Measurements from ENCODE around the gene ARHGEF16. TPM values are rescaled to one million over a fixed set of nuclear protein-coding genes. Genes with fewer than 3 reads are reported as not detected.

Gene ARHGEF16
- total RNA-seq, result 0.27 and 1.0 TPM in 2 replicates

DNA sequence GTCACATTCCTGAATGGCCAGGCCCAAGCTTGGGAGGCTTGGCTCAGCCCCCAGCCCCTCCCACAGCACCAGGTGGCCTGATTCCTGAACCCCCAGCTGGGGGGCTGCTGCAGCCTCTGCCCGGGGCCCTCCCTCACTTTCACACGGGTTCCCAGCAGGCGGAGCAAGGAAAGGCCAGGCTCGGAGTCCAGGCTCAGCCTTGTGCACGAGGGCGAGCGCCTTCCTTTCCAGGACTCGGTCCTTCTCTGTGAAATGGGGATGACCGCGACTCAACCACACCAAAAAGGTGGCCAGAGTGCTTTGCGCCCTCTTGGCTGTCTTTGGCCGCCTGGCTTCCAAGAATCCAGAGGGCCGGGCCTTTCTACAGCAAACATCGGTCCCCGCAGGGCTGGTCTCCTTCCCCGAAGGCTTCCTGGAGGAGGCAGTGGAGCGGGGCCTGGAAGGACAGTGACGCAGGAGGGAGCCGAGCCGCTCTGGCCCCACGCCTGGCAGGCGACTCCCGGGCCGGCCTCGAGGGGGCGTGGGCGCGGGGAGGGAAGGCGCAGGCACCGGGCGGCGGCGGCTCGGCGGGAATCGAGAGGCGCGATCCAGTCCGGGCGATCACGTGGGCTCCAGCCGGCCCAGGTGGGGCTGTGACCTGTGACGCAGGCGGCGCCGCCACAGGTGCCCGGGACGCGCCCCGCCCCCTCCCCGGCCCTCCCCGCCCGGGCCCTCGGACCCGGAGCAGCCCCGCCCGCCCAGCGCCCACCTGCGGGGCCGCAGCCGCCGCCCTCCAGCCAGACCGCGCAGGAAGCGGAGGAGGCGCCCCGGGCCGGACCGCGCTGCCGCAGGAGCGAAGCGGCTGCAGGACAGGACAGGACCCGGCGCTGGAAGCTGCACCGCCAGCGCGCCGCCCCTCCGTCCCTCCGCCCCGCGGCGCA, at the start of gene ARHGEF16:
ARHGEF16 (plus strand) TSS at position 775 of the 920 bp plus-strand sequence. CDS start 8,420 bp downstream, outside the sequence.

Other genes with a start within 250 kb of the ARHGEF16 start
- gene MEGF6, start 156.8 kb downstream of the ARHGEF16 start, total RNA-seq, result 13.4 and 24.7 TPM in 2 replicates
- gene TPRG1L, start 170.3 kb downstream of the ARHGEF16 start, total RNA-seq, result 31.2 and 31.9 TPM in 2 replicates
- gene WRAP73, start 195.4 kb downstream of the ARHGEF16 start, total RNA-seq, result 15.6 and 17.7 TPM in 2 replicates
- 0.07 and 0.13 TPM in 2 replicates for gene TP73, start 197.9 kb downstream of the ARHGEF16 start, total RNA-seq